Astrocyte of the spinal cord (primary cell): ENCODE results near the gene SFXN5.

Experiments used
- DNase-seq: peaks from one replicate; pipeline ENCODE4 v3.0.0; 2011; ENCODE audit warnings: low read depth, low spot score
- H3K4me3 ChIP-seq: 2 replicates; pipeline ENCODE4 v1.5.1; 2011; ENCODE audit warnings: low read depth, mild to moderate bottlenecking, low read length, moderate library complexity
- CTCF ChIP-seq: IDR thresholded peaks from 2 replicates; pipeline ENCODE4 v1.5.1; 2012; ENCODE audit warnings: low read depth, mild to moderate bottlenecking, low read length, inconsistent platforms
- in situ Hi-C: cut with HindIII; loops from 2 replicates; pipeline ENCODE4 v1.10.0; 2017; ENCODE audit warnings: low sequenced_read_pairs

Gene SFXN5

GRCh38 chr2:73006969-73007710 lies 64.4 kb downstream of the SFXN5 start:
- TF ChIP-seq CTCF: no peak
- no peak for DNase-seq
- in situ Hi-C loops: no loop called here
- no peak overlapping the region for H3K4me3 ChIP-seq

GRCh38 chr2:73004889-73005596 lies 66.5 kb downstream of the SFXN5 start:
- no peak for DNase-seq
- in situ Hi-C loops: no loop called here
- no peak for TF ChIP-seq CTCF
- no peak overlapping the region for H3K4me3 ChIP-seq

GRCh38 chr2:73004466-73004865 lies 67.0 kb downstream of the SFXN5 start:
- DNase-seq: no peak
- no peak for TF ChIP-seq CTCF
- in situ Hi-C loops: no loop called here
- no peak overlapping the region for H3K4me3 ChIP-seq

GRCh38 chr2:73003027-73003426 lies 68.5 kb downstream of the SFXN5 start:
- no peak overlapping the region for H3K4me3 ChIP-seq
- no peak for TF ChIP-seq CTCF
- DNase-seq: no peak
- in situ Hi-C loops: no loop called here

- TF ChIP-seq CTCF: no peak
- no peak for DNase-seq
- H3K4me3 ChIP-seq: no peak overlapping the region
- in situ Hi-C loops: no loop called here
Measured at GRCh38 chr2:73000808-73001570, 70.5 kb downstream of the SFXN5 start.
